A549 (cell line): ENCODE data around the gene ADI1. TPM values are rescaled to one million over a fixed set of nuclear protein-coding genes. Genes with fewer than 3 reads are reported as not detected.
"Not testable (repeated sequence)": the region's sequence is repeated elsewhere in the genome, so short reads cannot be mapped to it uniquely, and the experiment has no call there.

Experiments
- ATAC-seq, 2 experiments: fragments of 200-7000 bp in 1 of 2; fragments of >200 bp in 1 of 2; cut with Nextera tagmentation in 1 of 2; cut with Tn5 transposase in 1 of 2; 3 replicates each; pipeline versions ENCODE4 v1.8.0 to v1.9.1; 2018 to 2020; ENCODE audit warnings: mild to moderate bottlenecking in 1 of 2, moderate library complexity in 1 of 2
- CTCF ChIA-PET: fragments of 300-600 bp; sonication (Branson Sonifier 250); formaldehyde crosslinking; extraction: SDS; loops from one replicate; lab custom pipeline; 2021; ENCODE audit warnings: antibody characterized with exemption, inconsistent platforms; lab: Yijun Ruan, JAX
- POLR2A ChIA-PET: fragments of 350-600 bp; formaldehyde crosslinking; extraction: SDS; loops from one replicate; lab custom pipeline; 2021; ENCODE audit warnings: antibody characterized with exemption, inconsistent platforms; lab: Yijun Ruan, JAX
- DNase-seq, 2 experiments: peaks; one replicate each; pipeline versions ENCODE4 v3.0.0 to v3.0.0-alpha.2; 2011 to 2016; ENCODE audit warnings: low read depth in 1 of 2, low spot score in 1 of 2
- FAIRE-seq: peaks from 2 replicates; lab custom pipeline; 2011; peaks lifted over from hg19 to GRCh38; lab: Jason Lieb, UNC
- H3K27ac ChIP-seq, 2 experiments: fragments of >200 bp; sonication (Bioruptor Twin); formaldehyde crosslinking; 3 replicates each; pipeline ENCODE4 v1.5.1; 2016 to 2017
- H3K4me1 ChIP-seq: fragments of >200 bp; sonication (Bioruptor Twin); formaldehyde crosslinking; 3 replicates; pipeline ENCODE4 v1.6.1; 2016
- H3K4me2 ChIP-seq: fragments of >200 bp; sonication (Bioruptor Twin); formaldehyde crosslinking; 3 replicates; pipeline ENCODE4 v1.6.1; 2016
- H3K4me3 ChIP-seq: fragments of >200 bp; sonication (Bioruptor Twin); formaldehyde crosslinking; 3 replicates; pipeline ENCODE4 v1.5.1; 2016
- H3K9me3 ChIP-seq: fragments of >200 bp; sonication (Bioruptor Twin); formaldehyde crosslinking; 3 replicates; pipeline ENCODE4 v1.6.1; 2016
- BHLHE40 ChIP-seq: IDR thresholded peaks from 2 replicates; pipeline ENCODE4 v1.6.1; 2012; ENCODE audit warnings: low read depth, low read length, inconsistent platforms
- CEBPB ChIP-seq, 2 experiments: fragments of >200 bp in 1 of 2; sonication (Bioruptor Twin) in 1 of 2; formaldehyde crosslinking in 1 of 2; IDR thresholded peaks; 2 replicates each; pipeline ENCODE4 v1.6.1; 2012 to 2016
- CHD4 ChIP-seq: fragments of 200-600 bp; sonication (generic); IDR thresholded peaks from 2 replicates; pipeline ENCODE4 v1.6.1; 2016; ENCODE audit warnings: antibody characterized with exemption, mild to moderate bottlenecking, borderline replicate concordance
- CTCF ChIP-seq: fragments of >200 bp; sonication (Bioruptor Twin); formaldehyde crosslinking; IDR thresholded peaks from 3 replicates; pipeline ENCODE4 v1.5.1; 2016
- E2F6 ChIP-seq: IDR thresholded peaks from 2 replicates; pipeline ENCODE4 v1.6.1; 2012; ENCODE audit warnings: low read depth, borderline replicate concordance
- EHF ChIP-seq: fragments of 250-450 bp; sonication (Bioruptor Pico); IDR thresholded peaks from 2 replicates; pipeline ENCODE4 v1.5.0; 2020; ENCODE audit warnings: mild to moderate bottlenecking
- EHMT2 ChIP-seq: fragments of 200-600 bp; sonication (generic); IDR thresholded peaks from 2 replicates; pipeline ENCODE4 v1.6.1; 2016; ENCODE audit warnings: antibody characterized with exemption, low read depth, mild to moderate bottlenecking, moderate library complexity
- ELK1 ChIP-seq: fragments of 150-350 bp; IDR thresholded peaks from 2 replicates; pipeline ENCODE4 v1.6.1; 2014; ENCODE audit warnings: low read depth, mild to moderate bottlenecking, low read length
- FOSL2 ChIP-seq, 2 experiments: fragments of 450-650 bp in 1 of 2; fragments of >200 bp in 1 of 2; sonication (Bioruptor Twin) in 1 of 2; formaldehyde crosslinking; IDR thresholded peaks; 2 replicates each; pipeline versions ENCODE4 v1.5.0 to v1.6.1; 2016 to 2020; ENCODE audit warnings: mild to moderate bottlenecking in 1 of 2, moderate library complexity in 1 of 2
- HDAC2 ChIP-seq: fragments of 200-600 bp; sonication (generic); IDR thresholded peaks from 2 replicates; pipeline ENCODE4 v1.6.1; 2016
- HES2 ChIP-seq: fragments of >200 bp; sonication (Bioruptor Twin); formaldehyde crosslinking; IDR thresholded peaks from 2 replicates; pipeline ENCODE4 v1.6.1; 2016
- HOXA7 ChIP-seq: fragments of 250-450 bp; sonication (Bioruptor Pico); IDR thresholded peaks from 2 replicates; pipeline ENCODE4 v1.5.0; 2020; ENCODE audit warnings: mild to moderate bottlenecking, moderate library complexity
- KDM5A ChIP-seq: fragments of 200-600 bp; sonication (generic); IDR thresholded peaks from 2 replicates; pipeline ENCODE4 v1.6.1; 2016; ENCODE audit warnings: antibody characterized with exemption, mild to moderate bottlenecking
- MAFK ChIP-seq: fragments of 450-650 bp; IDR thresholded peaks from 2 replicates; pipeline ENCODE4 v1.6.1; 2014; ENCODE audit not compliant: partially characterized antibody
- MAX ChIP-seq: IDR thresholded peaks from 2 replicates; pipeline ENCODE4 v1.6.1; 2012
- NR3C1 ChIP-seq: fragments of >200 bp; sonication (Bioruptor Twin); formaldehyde crosslinking; IDR thresholded peaks from 3 replicates; pipeline ENCODE4 v1.6.1; 2017
- PHF8 ChIP-seq: fragments of 200-600 bp; sonication (generic); IDR thresholded peaks from 2 replicates; pipeline ENCODE4 v1.6.1; 2016; ENCODE audit warnings: low read depth, mild to moderate bottlenecking, antibody characterized with exemption, moderate library complexity, borderline replicate concordance
- POLR2A ChIP-seq: IDR thresholded peaks from 2 replicates; pipeline ENCODE4 v1.6.1; 2012; ENCODE audit warnings: mild to moderate bottlenecking, low read length
- POLR2AphosphoS2 ChIP-seq: conservative IDR thresholded peaks from 2 replicates; pipeline ENCODE4 v1.6.1; 2012; ENCODE audit warnings: low read length, improper control_type of control experiment, inconsistent platforms
- RARB ChIP-seq: fragments of 250-450 bp; sonication (Bioruptor Pico); IDR thresholded peaks from 2 replicates; pipeline ENCODE4 v1.8.0; 2021; ENCODE audit warnings: mild to moderate bottlenecking, moderate library complexity
- RCOR1 ChIP-seq: fragments of 150-350 bp; IDR thresholded peaks from 2 replicates; pipeline ENCODE4 v1.6.1; 2014; ENCODE audit warnings: antibody characterized with exemption, low read length, low read depth
- RFX5 ChIP-seq: fragments of 450-650 bp; IDR thresholded peaks from 2 replicates; pipeline ENCODE4 v1.7.1; 2014; ENCODE audit warnings: antibody characterized with exemption, mild to moderate bottlenecking, moderate library complexity
- SMC3 ChIP-seq: fragments of >200 bp; sonication (Bioruptor Twin); formaldehyde crosslinking; IDR thresholded peaks from 3 replicates; pipeline ENCODE4 v1.6.1; 2018; ENCODE audit warnings: inconsistent platforms
- SREBF2 ChIP-seq: fragments of 450-650 bp; IDR thresholded peaks from 2 replicates; pipeline ENCODE4 v1.6.1; 2014; ENCODE audit warnings: mild to moderate bottlenecking, moderate library complexity
- ZC3H11A ChIP-seq: fragments of 450-650 bp; IDR thresholded peaks from 2 replicates; pipeline ENCODE4 v1.6.1; 2014; ENCODE audit warnings: antibody characterized with exemption, mild to moderate bottlenecking
- ZNF302 ChIP-seq: fragments of 250-450 bp; sonication (Bioruptor Pico); IDR thresholded peaks from 2 replicates; pipeline ENCODE4 v1.9.0; 2021; ENCODE audit warnings: inconsistent platforms, mild to moderate bottlenecking, moderate library complexity
- WGBS: methylation state at CpG from one replicate; pipeline ENCODE4 v1.1.6; 2017; ENCODE audit errors: missing lambda C conversion rate; 5-methylcytosine and 5-hydroxymethylcytosine counted together
- polyA plus RNA-seq, 4 experiments: library from polyadenylated mRNA; depleted of rRNA in 3 of 4; stranded (reverse); fragments of >200 nt; fragmentation: RNase III in 1 of 4; extraction: RNeasy Plus Mini Kit Qiagen cat#74134 plus additional on column Dnase treatment in 1 of 4; gene quantifications; 2 replicates in 3 of 4; 3 replicates in 1 of 4; pipeline ENCODE4 v1.2.3, GENCODE V29; 2011 to 2017

The ADI1 gene
- polyA plus RNA-seq, 2 of the 4 experiments (the other 2 are of a cell fraction), result 47.9 to 84.6 TPM

GRCh38 chr2:3498783-3499394 lies 20.4 kb downstream of the ADI1 start:
- ChIA-PET CTCF (interaction anchor here (1.2 kb wide), 1 partner anchor 37 kb away, joined by 3 read pairs; no protein-coding TSS in a partner anchor), POLR2A (no interaction called here)
- FAIRE-seq (no peak), DNase-seq (no peak), ATAC-seq (no peak)
- no peak for TF ChIP-seq RARB (CRISPR knock-in tag)
- no peak for TF ChIP-seq SREBF2
- TF ChIP-seq CEBPB (IDR thresholded peaks at IDR 0.05), result no peak
- TF ChIP-seq CHD4, result no peak
- TF ChIP-seq CTCF, result no peak
- no peak for TF ChIP-seq ZNF302 (CRISPR knock-in tag)
- no peak for TF ChIP-seq EHMT2
- no peak for TF ChIP-seq RCOR1
- TF ChIP-seq ZC3H11A, result no peak
- TF ChIP-seq NR3C1, result no peak
- TF ChIP-seq E2F6, result no peak
- no peak for TF ChIP-seq BHLHE40
- TF ChIP-seq KDM5A, result no peak
- no peak for TF ChIP-seq HDAC2
- TF ChIP-seq ELK1, result no peak
- no peak for TF ChIP-seq PHF8
- Histone ChIP-seq H3K27ac (no peak overlapping the region), H3K4me2 (no peak overlapping the region), H3K9me3 (no peaks in the 10 kb centered on the region), H3K4me1 (no peaks in the 10 kb centered on the region), H3K4me3 (no peak overlapping the region)
- WGBS, result 92% methylated on average over 18 of the region's 18 CpGs

GRCh38 chr2:3496708-3497080 lies 22.6 kb downstream of the ADI1 start:
- H3K9me3 ChIP-seq, FAIRE-seq, DNase-seq, H3K4me3 ChIP-seq, H3K27ac ChIP-seq, H3K4me2 ChIP-seq, POLR2A ChIA-PET, H3K4me1 ChIP-seq, ATAC-seq: not testable (repeated sequence)
- CTCF ChIA-PET, result interaction anchor here (1.5 kb wide), 1 partner anchor 9 kb away, joined by 3 read pairs; no protein-coding TSS in a partner anchor
- WGBS, result 94% methylated on average over 15 of the region's 15 CpGs

- Histone ChIP-seq H3K9me3 (no peaks in the 10 kb centered on the region), H3K4me3 (no peak overlapping the region), H3K4me1 (no peaks in the 10 kb centered on the region), H3K27ac (no peak overlapping the region), H3K4me2 (no peak overlapping the region)
- POLR2A ChIA-PET, result no interaction called here
- DNase-seq (no peak), ATAC-seq (no peak), FAIRE-seq (no peak)
- CTCF ChIA-PET, result no interaction called here
- WGBS, result 94% methylated on average over 13 of the region's 13 CpGs
- TF ChIP-seq FOSL2 (IDR thresholded peaks at IDR 0.05) (no peak), FOSL2 (CRISPR knock-in tag; IDR thresholded peaks at IDR 0.05) (no peak), MAFK (no peak), PHF8 (no peak), HOXA7 (CRISPR knock-in tag) (no peak), MAX (no peak), HES2 (no peak), RFX5 (no peak), POLR2AphosphoS2 (no peak), POLR2A (no peak), CTCF (no peak), EHF (CRISPR knock-in tag) (no peak), SMC3 (no peak)
Measured at GRCh38 chr2:3494984-3495666, 24.2 kb downstream of the ADI1 start.
